ENCODE measurements around the gene NAV2. TPM values are rescaled to one million over a fixed set of nuclear protein-coding genes. Genes with fewer than 3 reads are reported as not detected.

The NAV2 gene
- total RNA-seq, 1 experiment from 2014 or later, result 139 TPM

- intact Hi-C loops (cut with micrococcal nuclease), result no loop called here
Measured at GRCh38 chr11:20163783-20164481, 451.3 kb downstream of the NAV2 start.

More at GRCh38 chr11:20163783-20164481, 451.3 kb downstream of the NAV2 start:
- no peak for TF ChIP-seq CTCF (IDR thresholded peaks at IDR 0.05; ENCODE audit: unreplicated experiment)
- no peak for DNase-seq (ENCODE audit: unreplicated experiment)
- H3K4me3 Mint-ChIP-seq (ENCODE audit: unreplicated experiment), result no peak overlapping the region
- peaks cover 100% of the 10 kb centered on the region for H3K27me3 Mint-ChIP-seq (ENCODE audit: insufficient read depth, unreplicated experiment)
- H3K9me3 Mint-ChIP-seq (ENCODE audit: unreplicated experiment), result no peaks in the 10 kb centered on the region
- H3K27ac Mint-ChIP-seq (ENCODE audit: low read depth, unreplicated experiment), result no peak overlapping the region
- no peaks in the 10 kb centered on the region for H3K36me3 Mint-ChIP-seq (ENCODE audit: insufficient read depth, unreplicated experiment)
- ChIA-PET POLR2A (interaction anchor here (0.6 kb wide), 1 partner anchor 119 kb away, joined by 3 read pairs; no protein-coding TSS in a partner anchor), CTCF (interaction anchor here (0.6 to 0.9 kb wide), 3 partner anchors 32 to 225 kb away, joined by 3 read pairs; no protein-coding TSS in a partner anchor)
- no peaks in the 10 kb centered on the region for H3K4me1 Mint-ChIP-seq (ENCODE audit: insufficient read depth, unreplicated experiment)
- no TSS peak for BruUV-seq (replicated peaks)

Small RNAs within 50 kb of the gene (microRNA-seq; reads per million reads assigned to microRNA genes)
- gene MIR4694, result not detected
